GM12891 (cell line): ENCODE measurements around the gene MAVS.

Experiments used
- DNase-seq: peaks from one replicate; pipeline ENCODE4 v3.0.0; 2011; ENCODE audit warnings: low spot score; ENCODE audit not compliant: insufficient read length
- FAIRE-seq: peaks from 2 replicates; lab custom pipeline; 2011; peaks lifted over from hg19 to GRCh38; lab: Jason Lieb, UNC
- PAX5 ChIP-seq: IDR thresholded peaks from 2 replicates; pipeline ENCODE4 v1.6.1; 2011; ENCODE audit warnings: low read length, moderate library complexity, mild to moderate bottlenecking; ENCODE audit not compliant: insufficient read depth, severe bottlenecking
- POLR2A ChIP-seq: IDR thresholded peaks from 2 replicates; pipeline ENCODE4 v1.6.1; 2011; ENCODE audit warnings: low read depth, low read length, control low read depth
- POLR2AphosphoS5 ChIP-seq: IDR thresholded peaks from 2 replicates; pipeline ENCODE4 v1.6.1; 2011; ENCODE audit warnings: low read depth, low read length, control low read depth
- POU2F2 ChIP-seq: IDR thresholded peaks from 2 replicates; pipeline ENCODE4 v1.6.1; 2011; ENCODE audit warnings: low read depth, mild to moderate bottlenecking, control low read depth, low read length, moderate library complexity
- SPI1 ChIP-seq: IDR thresholded peaks from 2 replicates; pipeline ENCODE4 v1.6.1; 2011; ENCODE audit warnings: low read depth, low read length, control low read depth
- TAF1 ChIP-seq: IDR thresholded peaks from 2 replicates; pipeline ENCODE4 v1.6.1; 2011; ENCODE audit warnings: low read depth, low read length, control low read depth

Gene MAVS

DNA sequence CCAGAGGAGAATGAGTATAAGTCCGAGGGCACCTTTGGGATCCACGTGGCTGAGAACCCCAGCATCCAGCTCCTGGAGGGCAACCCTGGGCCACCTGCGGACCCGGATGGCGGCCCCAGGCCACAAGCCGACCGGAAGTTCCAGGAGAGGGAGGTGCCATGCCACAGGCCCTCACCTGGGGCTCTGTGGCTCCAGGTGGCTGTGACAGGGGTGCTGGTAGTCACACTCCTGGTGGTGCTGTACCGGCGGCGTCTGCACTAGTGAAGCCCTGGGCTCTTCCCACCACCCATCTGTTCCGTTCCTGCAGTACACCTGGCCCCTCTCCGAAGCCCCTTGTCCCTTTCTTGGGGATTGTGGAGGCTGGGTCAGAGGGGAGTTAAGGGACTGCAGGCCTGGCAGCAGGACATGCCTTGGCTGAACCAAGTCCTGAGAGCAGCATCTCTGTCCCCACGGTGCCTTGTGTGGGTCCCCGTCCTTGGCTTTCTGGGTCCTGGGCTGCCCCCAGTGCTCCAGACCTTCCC lies 19.3 kb downstream of the MAVS start:
- DNase-seq, result no peak
- TF ChIP-seq SPI1, result no peak
- TF ChIP-seq POLR2AphosphoS5, result no peak
- no peak for TF ChIP-seq PAX5
- TF ChIP-seq POU2F2, result no peak
- no peak for TF ChIP-seq POLR2A
- no peak for TF ChIP-seq TAF1
- no peak for FAIRE-seq

DNA sequence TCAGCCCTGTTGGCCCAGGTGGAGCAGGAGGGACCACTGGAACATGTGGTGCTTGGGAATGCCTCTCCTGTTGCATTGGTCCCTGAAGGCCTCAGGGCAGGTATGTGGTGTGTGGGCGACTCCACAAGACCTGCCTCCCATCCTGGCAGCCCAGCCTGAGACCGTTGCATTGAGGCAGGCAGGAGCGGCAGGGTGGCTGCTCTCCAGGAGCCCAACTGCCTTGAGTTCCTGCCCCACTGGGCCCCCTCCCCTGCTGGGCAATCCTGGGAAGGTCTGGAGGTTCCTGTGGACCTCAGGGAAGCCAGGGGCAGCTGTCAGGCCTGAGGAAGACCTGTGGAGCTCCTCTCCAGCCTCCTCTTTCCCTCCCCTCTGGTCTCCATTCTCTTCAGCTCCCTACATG lies 19.8 kb downstream of the MAVS start:
- DNase-seq, result no peak
- TF ChIP-seq POU2F2 (no peak), POLR2A (no peak), TAF1 (no peak), SPI1 (no peak), POLR2AphosphoS5 (no peak), PAX5 (no peak)
- no peak for FAIRE-seq

DNA sequence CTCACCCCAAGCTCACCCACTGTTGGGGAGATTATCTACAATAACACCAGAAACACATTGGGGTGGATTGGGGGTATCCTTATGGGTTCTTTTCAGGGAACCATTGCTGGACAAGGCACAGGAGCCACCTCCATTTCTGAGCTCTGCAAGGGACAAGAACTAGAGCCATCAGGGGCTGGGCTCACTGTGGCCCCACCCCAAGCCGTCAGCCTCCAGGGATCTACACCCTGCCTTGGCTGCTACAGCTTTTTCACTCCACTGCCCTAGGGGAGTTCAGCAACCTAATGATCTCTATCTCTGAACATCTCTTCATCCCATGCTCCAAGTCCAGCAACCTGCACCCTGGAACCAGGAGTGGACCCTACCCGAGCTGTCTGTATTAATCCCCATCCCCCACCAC lies 21.2 kb downstream of the MAVS start:
- no peak for TF ChIP-seq TAF1
- TF ChIP-seq POLR2AphosphoS5, result no peak
- TF ChIP-seq POU2F2, result no peak
- no peak for TF ChIP-seq POLR2A
- TF ChIP-seq PAX5, result no peak
- TF ChIP-seq SPI1, result no peak
- FAIRE-seq (no peak), DNase-seq (no peak)

DNA sequence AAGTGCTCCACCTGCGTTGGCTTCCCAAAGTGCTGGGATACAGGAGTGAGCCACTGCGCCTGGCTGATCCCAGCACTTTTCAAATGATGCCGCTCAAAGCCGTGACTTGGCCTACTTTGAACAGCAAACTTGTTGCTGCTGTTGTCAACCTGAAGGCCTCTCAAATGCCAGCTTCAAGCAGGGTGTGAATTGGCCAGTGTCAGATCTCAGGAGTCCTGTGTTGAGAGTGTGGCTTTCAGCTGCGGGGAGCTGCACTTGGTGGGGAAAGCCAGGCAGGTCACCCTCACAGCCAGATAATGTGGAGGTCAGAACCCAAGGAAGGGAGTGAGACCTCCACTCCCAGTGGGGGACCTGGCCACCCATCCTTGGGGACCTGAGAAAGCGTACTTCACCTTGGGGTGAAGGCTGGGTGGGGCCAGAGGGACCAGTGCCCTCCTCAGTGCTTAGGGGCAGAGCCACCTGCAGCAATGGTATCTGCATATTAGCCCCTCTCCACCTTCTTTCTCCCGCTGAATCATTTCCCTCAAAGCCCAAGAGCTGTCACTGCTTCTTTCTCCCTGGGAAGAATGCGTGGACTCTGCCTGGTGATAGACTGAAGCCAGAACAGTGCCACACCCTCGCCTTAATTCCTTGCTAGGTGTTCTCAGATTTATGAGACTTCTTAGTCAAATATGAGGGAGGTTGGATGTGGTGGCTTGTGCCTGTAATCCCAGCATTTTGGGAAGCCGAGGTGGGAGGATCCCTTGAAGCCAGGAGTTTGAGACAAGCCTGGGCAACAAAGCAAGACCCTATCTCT lies 23.4 kb downstream of the MAVS start:
- FAIRE-seq, result no peak

GRCh38 chr20:3871550-3872265 lies 25.1 kb downstream of the MAVS start:
- DNase-seq (no peak), FAIRE-seq (no peak)
- TF ChIP-seq PAX5 (no peak), SPI1 (no peak), TAF1 (no peak), POLR2AphosphoS5 (no peak), POU2F2 (no peak), POLR2A (no peak)

More for the DNA sequence above, 23.4 kb downstream of the MAVS start:
- TF ChIP-seq TAF1, result no peak
- no peak for TF ChIP-seq POLR2A
- TF ChIP-seq POU2F2, result no peak
- TF ChIP-seq POLR2AphosphoS5, result no peak
- no peak for TF ChIP-seq PAX5
- TF ChIP-seq SPI1, result no peak
- no peak for DNase-seq

DNA sequence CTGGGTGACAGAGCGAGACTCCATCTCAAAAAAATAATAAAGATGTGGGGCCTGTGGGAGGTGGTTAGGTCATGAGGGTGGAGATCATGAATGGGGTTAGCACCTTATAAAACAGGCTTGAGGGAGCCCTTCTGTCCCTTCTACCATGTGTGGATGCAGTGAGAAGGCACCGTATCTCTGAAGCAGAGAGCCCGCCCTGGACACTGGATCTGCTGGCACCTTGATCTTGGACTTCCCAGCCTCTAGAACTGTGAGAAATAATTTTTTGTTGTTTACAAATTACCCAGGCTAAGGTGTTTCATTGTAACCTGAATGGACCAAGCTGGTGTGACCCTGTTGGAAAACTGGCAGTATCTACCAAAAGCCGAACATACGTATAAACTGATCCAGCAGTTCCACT lies 26.9 kb downstream of the MAVS start:
- DNase-seq (no peak), FAIRE-seq (no peak)
- TF ChIP-seq PAX5, result no peak
- no peak for TF ChIP-seq TAF1
- no peak for TF ChIP-seq POLR2AphosphoS5
- no peak for TF ChIP-seq SPI1
- no peak for TF ChIP-seq POLR2A
- no peak for TF ChIP-seq POU2F2

- no peak for FAIRE-seq
- TF ChIP-seq POU2F2 (no peak), PAX5 (no peak), POLR2A (no peak), TAF1 (no peak), SPI1 (no peak), POLR2AphosphoS5 (no peak)
These were observed 27.7 kb downstream of the MAVS start for GRCh38 chr20:3874194-3874844.

GRCh38 chr20:3875378-3875974 lies 28.8 kb downstream of the MAVS start:
- TF ChIP-seq POLR2A (no peak), POU2F2 (no peak), POLR2AphosphoS5 (no peak)
- no peak for DNase-seq
- FAIRE-seq, result no peak

More at GRCh38 chr20:3874194-3874844, 27.7 kb downstream of the MAVS start:
- DNase-seq, result no peak

GRCh38 chr20:3876000-3876399 lies 29.4 kb downstream of the MAVS start:
- DNase-seq (no peak), FAIRE-seq (no peak)
- TF ChIP-seq PAX5 (no peak), POU2F2 (no peak), TAF1 (no peak), POLR2AphosphoS5 (no peak), POLR2A (no peak), SPI1 (no peak)
